SU-DHL-6 (cell line): ENCODE data around the gene MCHR1.

Experiments used
- CTCF ChIP-seq: fragments of 200-600 bp; sonication (generic); IDR thresholded peaks from one replicate; pipeline ENCODE4 v1.5.1; 2017; ENCODE audit warnings: antibody characterized with exemption, mild to moderate bottlenecking, low read length, moderate library complexity; ENCODE audit not compliant: insufficient read depth, poor library complexity, severe bottlenecking
- EZH2phosphoT487 ChIP-seq: fragments of 200-600 bp; sonication (generic), shearing (Covaris generic); conservative IDR thresholded peaks from 2 replicates; pipeline ENCODE4 v1.6.1; 2018; ENCODE audit warnings: mild to moderate bottlenecking, antibody characterized with exemption, low read length, moderate library complexity, mixed read lengths

GRCh38 chr22:40670058-40670457, 9.2 kb upstream of the MCHR1 start:
- no peak for TF ChIP-seq CTCF
- TF ChIP-seq EZH2phosphoT487, result no peak
